Smooth muscle cell (in vitro differentiated cells): ENCODE results near the gene KRT3. TPM values are rescaled to one million over a fixed set of nuclear protein-coding genes. Genes with fewer than 3 reads are reported as not detected.
A peak's percentile ranks its signal among the peaks of the same experiment; 100 is the strongest.

ENCODE experiments used
- DNase-seq: peaks from one replicate; lab custom pipeline; 2025; ENCODE audit not compliant: unreplicated experiment; lab: John Stamatoyannopoulos, UW
- H2AFZ ChIP-seq: fragments of 200-600 bp; sonication (generic); 2 replicates; pipeline ENCODE4 v1.6.0; 2016; ENCODE audit warnings: antibody characterized with exemption, low read depth, mild to moderate bottlenecking
- H3F3A ChIP-seq: fragments of 200-600 bp; sonication (generic); 2 replicates; pipeline ENCODE4 v1.6.0; 2017; ENCODE audit warnings: antibody characterized with exemption, low read depth
- H3K27ac ChIP-seq: fragments of 200-600 bp; sonication (generic); 2 replicates; pipeline ENCODE4 v1.5.1; 2016; ENCODE audit warnings: low read depth, mild to moderate bottlenecking
- H3K27me3 ChIP-seq: fragments of 200-600 bp; sonication (generic); 2 replicates; pipeline ENCODE4 v1.6.1; 2016; ENCODE audit warnings: low read depth, mild to moderate bottlenecking
- H3K36me3 ChIP-seq: fragments of 200-600 bp; sonication (generic); 2 replicates; pipeline ENCODE4 v1.5.1; 2016; ENCODE audit warnings: low read depth
- H3K4me1 ChIP-seq: fragments of 200-600 bp; sonication (generic); 2 replicates; pipeline ENCODE4 v1.5.1; 2016; ENCODE audit warnings: low read depth
- H3K4me2 ChIP-seq: fragments of 200-600 bp; sonication (generic); 2 replicates; pipeline ENCODE4 v1.6.0; 2016; ENCODE audit warnings: mild to moderate bottlenecking
- H3K4me3 ChIP-seq: fragments of 200-600 bp; sonication (generic); 2 replicates; pipeline ENCODE4 v1.5.1; 2016; ENCODE audit warnings: mild to moderate bottlenecking
- H3K79me2 ChIP-seq: fragments of 200-600 bp; sonication (generic); 2 replicates; pipeline ENCODE4 v1.6.0; 2016; ENCODE audit warnings: low read depth, mild to moderate bottlenecking
- H3K9ac ChIP-seq: fragments of 200-600 bp; sonication (generic); 2 replicates; pipeline ENCODE4 v1.6.0; 2016; ENCODE audit warnings: low read depth
- H3K9me3 ChIP-seq: fragments of 200-600 bp; sonication (generic); replicated peaks from 2 replicates; pipeline ENCODE4 v1.5.1; 2016; ENCODE audit warnings: low read depth
- H4K20me1 ChIP-seq: fragments of 200-600 bp; sonication (generic); 2 replicates; pipeline ENCODE4 v1.6.0; 2016; ENCODE audit warnings: low read depth
- CTCF ChIP-seq: fragments of 200-600 bp; sonication (generic); IDR thresholded peaks from 2 replicates; pipeline ENCODE4 v1.5.1; 2017; ENCODE audit warnings: borderline replicate concordance, mild to moderate bottlenecking, antibody characterized with exemption; ENCODE audit not compliant: insufficient read depth, poor library complexity, severe bottlenecking
- WGBS: methylation state at CpG from one replicate; pipeline ENCODE4 v1.1.7; 2016; ENCODE audit warnings: low lambda C conversion rate; 5-methylcytosine and 5-hydroxymethylcytosine counted together
- polyA plus RNA-seq: library from polyadenylated mRNA; unstranded; fragments of >200 nt; fragmentation: Nextera tagmentation; extraction: Ambion mirVana; gene quantifications from 2 replicates; pipeline ENCODE4 v1.2.1, GENCODE V29; 2016
- total RNA-seq: library from RNA; depleted of rRNA; stranded (reverse); fragments of >200 nt; gene quantifications from 2 replicates; pipeline ENCODE4 v1.2.3, GENCODE V29; 2014

Gene KRT3
- total and polyA plus RNA-seq, 2 experiments from 2014 or later = not detected

GRCh38 chr12:52834727-52835001, 38.7 kb upstream of the KRT3 start:
- TF ChIP-seq CTCF = no peak
- H3K9ac ChIP-seq = no peak overlapping the region
- no peaks in the 10 kb centered on the region for H3K36me3 ChIP-seq
- no peak overlapping the region for H2AFZ ChIP-seq
- no peak overlapping the region for H3K4me3 ChIP-seq
- H3K27ac ChIP-seq = peak overlapping the region; percentile 97
- H3F3A ChIP-seq = peaks cover 4% of the 10 kb centered on the region
- no peaks in the 10 kb centered on the region for H3K9me3 ChIP-seq
- no peak overlapping the region for H3K4me2 ChIP-seq
- no peaks in the 10 kb centered on the region for H3K27me3 ChIP-seq
- 91% methylated on average over 4 of the region's 4 CpGs for WGBS
- no peaks in the 10 kb centered on the region for H3K79me2 ChIP-seq
- no peaks in the 10 kb centered on the region for H4K20me1 ChIP-seq
- H3K4me1 ChIP-seq = peaks cover 16% of the 10 kb centered on the region
- no peak for DNase-seq

DNA sequence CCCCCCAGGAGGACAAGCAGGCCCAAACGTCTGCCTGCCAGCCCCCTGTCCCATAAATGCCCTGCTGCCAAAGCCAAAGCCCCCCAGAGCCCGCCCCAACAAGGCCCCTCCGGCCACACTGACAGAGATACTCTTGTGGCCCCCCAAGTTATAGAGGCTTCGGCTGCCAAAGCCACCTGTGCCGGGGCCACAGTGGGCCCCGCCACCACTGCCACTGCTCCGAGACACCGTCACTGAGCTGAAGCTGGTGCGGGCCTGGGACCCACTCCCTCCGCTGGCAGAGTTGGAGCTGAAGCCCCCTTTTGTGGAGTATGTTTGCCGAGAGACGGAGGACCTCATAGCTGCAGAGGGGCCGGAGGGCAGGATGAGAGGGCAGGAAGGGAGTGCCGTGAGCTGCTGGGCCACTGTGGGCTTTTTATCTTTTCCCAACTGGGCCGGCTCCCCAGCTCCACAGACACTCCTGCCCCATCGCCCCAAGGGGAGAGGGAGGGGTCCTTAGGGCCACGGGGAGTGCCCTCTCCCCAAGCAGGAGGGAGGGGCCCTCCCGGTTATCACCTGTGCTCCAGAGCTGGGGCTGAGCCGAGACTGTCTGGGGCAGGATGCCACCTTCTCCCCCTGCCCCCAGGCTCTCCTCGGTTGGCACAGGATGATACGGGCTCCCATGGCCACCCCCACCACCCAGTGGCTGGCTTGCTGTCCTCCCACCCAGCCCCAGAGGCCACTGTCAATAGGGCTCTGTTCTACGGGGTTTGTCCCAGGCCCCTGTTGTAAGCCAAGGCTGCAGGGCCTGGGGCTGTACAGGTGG, 38.2 kb upstream of the KRT3 start, which contains the start of gene KRT79:
Gene KRT79 (minus strand): TSS at position 390 of the 805 bp plus-strand sequence. CDS start 51 bp downstream, at position 339.
- no peak for TF ChIP-seq CTCF
- no peaks in the 10 kb centered on the region for H3K79me2 ChIP-seq
- H3F3A ChIP-seq = peaks cover 4% of the 10 kb centered on the region
- no peaks in the 10 kb centered on the region for H3K36me3 ChIP-seq
- H3K27me3 ChIP-seq = no peaks in the 10 kb centered on the region
- H4K20me1 ChIP-seq = no peaks in the 10 kb centered on the region
- H3K4me2 ChIP-seq = no peak within 1 kb of the TSS
- 94% methylated on average over 22 of the region's 22 CpGs for WGBS
- no peaks in the 10 kb centered on the region for H3K9me3 ChIP-seq
- no peak within 1 kb of the TSS for H3K4me3 ChIP-seq
- peaks cover 16% of the 10 kb centered on the region for H3K4me1 ChIP-seq
- no peak within 1 kb of the TSS for H2AFZ ChIP-seq
- DNase-seq = no peak
- peak within 1 kb of the TSS; percentile 97 for H3K27ac ChIP-seq
- peak within 1 kb of the TSS; percentile 67 for H3K9ac ChIP-seq

- 92% methylated on average over 20 of the region's 20 CpGs for WGBS
- no peak for TF ChIP-seq CTCF
- Histone ChIP-seq H3K9ac (no peak overlapping the region), H3K4me1 (peaks cover 22% of the 10 kb centered on the region), H3K4me3 (no peak overlapping the region), H3K27me3 (no peaks in the 10 kb centered on the region), H3F3A (peaks cover 4% of the 10 kb centered on the region), H4K20me1 (no peaks in the 10 kb centered on the region), H3K36me3 (no peaks in the 10 kb centered on the region), H3K4me2 (no peak overlapping the region), H3K27ac (no peak overlapping the region), H3K9me3 (no peaks in the 10 kb centered on the region), H3K79me2 (no peaks in the 10 kb centered on the region), H2AFZ (no peak overlapping the region)
- no peak for DNase-seq
Measured at GRCh38 chr12:52832985-52833905, 37.3 kb upstream of the KRT3 start.
